DOHH2 (cell line): ENCODE results near the gene VIM.

ENCODE experiments used
- CTCF ChIP-seq: fragments of 200-600 bp; sonication (generic); IDR thresholded peaks from one replicate; pipeline ENCODE4 v1.5.1; 2014; ENCODE audit warnings: antibody characterized with exemption, mild to moderate bottlenecking, low read depth, low read length; ENCODE audit not compliant: poor library complexity, severe bottlenecking
- EZH2phosphoT487 ChIP-seq: fragments of 200-600 bp; sonication (generic); IDR thresholded peaks from 2 replicates; pipeline ENCODE4 v1.6.1; 2017; ENCODE audit warnings: borderline replicate concordance, mild to moderate bottlenecking, antibody characterized with exemption, low read length, moderate library complexity, mixed read lengths

- TF ChIP-seq EZH2phosphoT487 = no peak
- TF ChIP-seq CTCF = no peak
Observed at GRCh38 chr10:17225808-17226207, 2.2 kb upstream of the VIM start.
